ENCODE data around the gene SFRP5. TPM values are rescaled to one million over a fixed set of nuclear protein-coding genes. Genes with fewer than 3 reads are reported as not detected.
A peak's percentile ranks its signal among the peaks of the same experiment; 100 is the strongest.

The SFRP5 gene
- total and polyA plus RNA-seq, 2 donors = 0.41 to 2.4 TPM

- Histone ChIP-seq H3K4me3 (ENCODE audit: low read length in 2 of 2) (peak overlapping the region in 1 of 2 donors; percentile 20), H3K9me3 (ENCODE audit: control insufficient read depth in 2 of 2, insufficient read depth in 1 of 2, low read length in 1 of 2) (peaks cover 0 to 1% of the 10 kb centered on the region in 2 donors), H3K27me3 (ENCODE audit: control insufficient read depth in 2 of 2, insufficient read depth in 1 of 2, low read length in 1 of 2) (peaks cover 34 to 57% of the 10 kb centered on the region in 2 donors), H3K36me3 (ENCODE audit: control insufficient read depth in 2 of 2, insufficient read depth in 2 of 2, low read length in 1 of 2) (no peaks in the 10 kb centered on the region), H3K27ac (ENCODE audit: low read depth in 1 of 2, low read length in 1 of 2) (no peak overlapping the region), H3K4me1 (ENCODE audit: control insufficient read depth in 2 of 2, insufficient read depth in 2 of 2, low read length in 2 of 2) (peaks cover 0 to 17% of the 10 kb centered on the region in 2 donors)
- DNase-seq (ENCODE audit: low read depth in 6 of 9, low spot score in 9 of 9) = peak in 1 of 9 donors; percentile 59
- 3% methylated on average over 90 of the region's 90 CpGs for WGBS
Measured at GRCh38 chr10:97771055-97771891, 526 bp downstream of the SFRP5 start.

- DNase-seq (ENCODE audit: low read depth in 6 of 9, low spot score in 9 of 9) = no peak
- peaks cover 0 to 25% of the 10 kb centered on the region in 2 donors for H3K4me1 ChIP-seq (ENCODE audit: control insufficient read depth in 2 of 2, insufficient read depth in 2 of 2, low read length in 2 of 2)
- peaks cover 0 to 1% of the 10 kb centered on the region in 2 donors for H3K9me3 ChIP-seq (ENCODE audit: control insufficient read depth in 2 of 2, insufficient read depth in 1 of 2, low read length in 1 of 2)
- no peak overlapping the region for H3K27ac ChIP-seq (ENCODE audit: low read depth in 1 of 2, low read length in 1 of 2)
- 75% methylated on average over 5 of the region's 5 CpGs for WGBS
- H3K4me3 ChIP-seq (ENCODE audit: low read length in 2 of 2) = no peak overlapping the region
- no peaks in the 10 kb centered on the region for H3K36me3 ChIP-seq (ENCODE audit: control insufficient read depth in 2 of 2, insufficient read depth in 2 of 2, low read length in 1 of 2)
- peaks cover 34 to 57% of the 10 kb centered on the region in 2 donors for H3K27me3 ChIP-seq (ENCODE audit: control insufficient read depth in 2 of 2, insufficient read depth in 1 of 2, low read length in 1 of 2)
Measured at GRCh38 chr10:97770255-97770654, 1.5 kb downstream of the SFRP5 start.

GRCh38 chr10:97768322-97769315, 3.2 kb downstream of the SFRP5 start:
- peaks cover 32 to 47% of the 10 kb centered on the region in 2 donors for H3K27me3 ChIP-seq (ENCODE audit: control insufficient read depth in 2 of 2, insufficient read depth in 1 of 2, low read length in 1 of 2)
- WGBS = 90% methylated on average over 9 of the region's 9 CpGs

GRCh38 chr10:97766996-97767924, 4.5 kb downstream of the SFRP5 start:
- Histone ChIP-seq H3K4me3 (ENCODE audit: low read length in 2 of 2) (no peak overlapping the region), H3K27ac (ENCODE audit: low read depth in 1 of 2, low read length in 1 of 2) (no peak overlapping the region), H3K4me1 (ENCODE audit: control insufficient read depth in 2 of 2, insufficient read depth in 2 of 2, low read length in 2 of 2) (peaks cover 0 to 40% of the 10 kb centered on the region in 2 donors), H3K9me3 (ENCODE audit: control insufficient read depth in 2 of 2, insufficient read depth in 1 of 2, low read length in 1 of 2) (no peaks in the 10 kb centered on the region), H3K36me3 (ENCODE audit: control insufficient read depth in 2 of 2, insufficient read depth in 2 of 2, low read length in 1 of 2) (peaks cover 2% of the 10 kb centered on the region in 2 donors), H3K27me3 (ENCODE audit: control insufficient read depth in 2 of 2, insufficient read depth in 1 of 2, low read length in 1 of 2) (peaks cover 20 to 34% of the 10 kb centered on the region in 2 donors)
- 96% methylated on average over 22 of the region's 22 CpGs for WGBS
- DNase-seq (ENCODE audit: low read depth in 6 of 9, low spot score in 9 of 9) = no peak

More at GRCh38 chr10:97768322-97769315, 3.2 kb downstream of the SFRP5 start:
- Histone ChIP-seq H3K27ac (ENCODE audit: low read depth in 1 of 2, low read length in 1 of 2) (no peak overlapping the region), H3K4me1 (ENCODE audit: control insufficient read depth in 2 of 2, insufficient read depth in 2 of 2, low read length in 2 of 2) (peaks cover 0 to 38% of the 10 kb centered on the region in 2 donors), H3K4me3 (ENCODE audit: low read length in 2 of 2) (no peak overlapping the region), H3K36me3 (ENCODE audit: control insufficient read depth in 2 of 2, insufficient read depth in 2 of 2, low read length in 1 of 2) (no peaks in the 10 kb centered on the region), H3K9me3 (ENCODE audit: control insufficient read depth in 2 of 2, insufficient read depth in 1 of 2, low read length in 1 of 2) (peaks cover 0 to 1% of the 10 kb centered on the region in 2 donors)
- DNase-seq (ENCODE audit: low read depth in 6 of 9, low spot score in 9 of 9) = no peak

- no peak for DNase-seq (ENCODE audit: low read depth in 6 of 9, low spot score in 9 of 9)
- peaks cover 10 to 26% of the 10 kb centered on the region in 2 donors for H3K27me3 ChIP-seq (ENCODE audit: control insufficient read depth in 2 of 2, insufficient read depth in 1 of 2, low read length in 1 of 2)
- WGBS = 98% methylated on average over 13 of the region's 13 CpGs
- H3K9me3 ChIP-seq (ENCODE audit: control insufficient read depth in 2 of 2, insufficient read depth in 1 of 2, low read length in 1 of 2) = no peaks in the 10 kb centered on the region
- H3K4me1 ChIP-seq (ENCODE audit: control insufficient read depth in 2 of 2, insufficient read depth in 2 of 2, low read length in 2 of 2) = peaks cover 0 to 34% of the 10 kb centered on the region in 2 donors
- H3K36me3 ChIP-seq (ENCODE audit: control insufficient read depth in 2 of 2, insufficient read depth in 2 of 2, low read length in 1 of 2) = peaks cover 7 to 12% of the 10 kb centered on the region in 2 donors
- H3K27ac ChIP-seq (ENCODE audit: low read depth in 1 of 2, low read length in 1 of 2) = no peak overlapping the region
- H3K4me3 ChIP-seq (ENCODE audit: low read length in 2 of 2) = no peak overlapping the region
Measured at GRCh38 chr10:97766106-97766810, 5.5 kb downstream of the SFRP5 start.

GRCh38 chr10:97765201-97765600, 6.6 kb downstream of the SFRP5 start:
- Histone ChIP-seq H3K4me1 (ENCODE audit: control insufficient read depth in 2 of 2, insufficient read depth in 2 of 2, low read length in 2 of 2) (peaks cover 0 to 28% of the 10 kb centered on the region in 2 donors), H3K27me3 (ENCODE audit: control insufficient read depth in 2 of 2, insufficient read depth in 1 of 2, low read length in 1 of 2) (peaks cover under 1 to 16% of the 10 kb centered on the region in 2 donors), H3K4me3 (ENCODE audit: low read length in 2 of 2) (no peak overlapping the region), H3K9me3 (ENCODE audit: control insufficient read depth in 2 of 2, insufficient read depth in 1 of 2, low read length in 1 of 2) (no peaks in the 10 kb centered on the region), H3K36me3 (ENCODE audit: control insufficient read depth in 2 of 2, insufficient read depth in 2 of 2, low read length in 1 of 2) (peaks cover 13 to 23% of the 10 kb centered on the region in 2 donors), H3K27ac (ENCODE audit: low read depth in 1 of 2, low read length in 1 of 2) (no peak overlapping the region)
- DNase-seq (ENCODE audit: low read depth in 6 of 9, low spot score in 9 of 9) = no peak
- WGBS = 97% methylated on average over 15 of the region's 15 CpGs

- peaks cover 0 to 9% of the 10 kb centered on the region in 2 donors for H3K27me3 ChIP-seq (ENCODE audit: control insufficient read depth in 2 of 2, insufficient read depth in 1 of 2, low read length in 1 of 2)
- H3K36me3 ChIP-seq (ENCODE audit: control insufficient read depth in 2 of 2, insufficient read depth in 2 of 2, low read length in 1 of 2) = peaks cover 20 to 29% of the 10 kb centered on the region in 2 donors
- DNase-seq (ENCODE audit: low read depth in 6 of 9, low spot score in 9 of 9) = peak in 1 of 9 donors; percentile 44
- peaks cover 0 to 28% of the 10 kb centered on the region in 2 donors for H3K4me1 ChIP-seq (ENCODE audit: control insufficient read depth in 2 of 2, insufficient read depth in 2 of 2, low read length in 2 of 2)
- H3K27ac ChIP-seq (ENCODE audit: low read depth in 1 of 2, low read length in 1 of 2) = no peak overlapping the region
- H3K4me3 ChIP-seq (ENCODE audit: low read length in 2 of 2) = no peak overlapping the region
- H3K9me3 ChIP-seq (ENCODE audit: control insufficient read depth in 2 of 2, insufficient read depth in 1 of 2, low read length in 1 of 2) = no peaks in the 10 kb centered on the region
- WGBS = 38% methylated on average over 7 of the region's 7 CpGs
Measured at GRCh38 chr10:97764519-97764931, 7.3 kb downstream of the SFRP5 start.

- Histone ChIP-seq H3K4me1 (ENCODE audit: control insufficient read depth in 2 of 2, insufficient read depth in 2 of 2, low read length in 2 of 2) (peaks cover 0 to 28% of the 10 kb centered on the region in 2 donors), H3K27me3 (ENCODE audit: control insufficient read depth in 2 of 2, insufficient read depth in 1 of 2, low read length in 1 of 2) (peaks cover 0 to 3% of the 10 kb centered on the region in 2 donors), H3K4me3 (ENCODE audit: low read length in 2 of 2) (no peak overlapping the region), H3K9me3 (ENCODE audit: control insufficient read depth in 2 of 2, insufficient read depth in 1 of 2, low read length in 1 of 2) (no peaks in the 10 kb centered on the region), H3K27ac (ENCODE audit: low read depth in 1 of 2, low read length in 1 of 2) (no peak overlapping the region), H3K36me3 (ENCODE audit: control insufficient read depth in 2 of 2, insufficient read depth in 2 of 2, low read length in 1 of 2) (peaks cover 26 to 35% of the 10 kb centered on the region in 2 donors)
- no peak for DNase-seq (ENCODE audit: low read depth in 6 of 9, low spot score in 9 of 9)
- 99% methylated on average over 3 of the region's 3 CpGs for WGBS
Measured at GRCh38 chr10:97763947-97764346, 7.9 kb downstream of the SFRP5 start.

All from thymus (tissue), 11 donors.